GM21737 (cell line): Measurements from ENCODE around the gene IL36RN.
"Not testable (repeated sequence)": the region's sequence is repeated elsewhere in the genome, so short reads cannot be mapped to it uniquely, and the experiment has no call there.

Experiments
- ATAC-seq: cut with Tn5 transposase; IDR thresholded peaks from one replicate; pipeline ENCODE4 v1.9.1; 2021; ENCODE audit warnings: mild to moderate bottlenecking, moderate library complexity; ENCODE audit not compliant: unreplicated experiment

The IL36RN gene

DNA sequence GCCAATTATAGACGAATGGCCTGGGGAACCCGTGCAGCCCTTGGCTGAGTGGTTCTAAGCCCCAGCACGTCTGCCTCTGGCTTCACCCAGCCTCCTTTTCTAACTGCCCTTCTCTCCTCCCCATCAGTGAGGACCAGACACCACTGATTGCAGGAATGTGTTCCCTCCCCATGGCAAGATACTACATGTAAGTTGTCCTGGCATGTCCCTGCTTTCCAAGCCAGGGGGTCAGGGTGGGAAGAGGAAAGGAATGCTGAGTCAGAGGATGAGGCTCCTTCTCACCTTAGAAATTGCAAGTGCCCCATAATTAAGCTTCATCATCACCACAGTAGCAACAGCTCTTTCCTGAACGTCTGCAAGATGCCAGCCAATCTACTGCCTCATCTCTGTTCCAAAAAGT lies 13.6 kb downstream of the IL36RN start:
- ATAC-seq: no peak

DNA sequence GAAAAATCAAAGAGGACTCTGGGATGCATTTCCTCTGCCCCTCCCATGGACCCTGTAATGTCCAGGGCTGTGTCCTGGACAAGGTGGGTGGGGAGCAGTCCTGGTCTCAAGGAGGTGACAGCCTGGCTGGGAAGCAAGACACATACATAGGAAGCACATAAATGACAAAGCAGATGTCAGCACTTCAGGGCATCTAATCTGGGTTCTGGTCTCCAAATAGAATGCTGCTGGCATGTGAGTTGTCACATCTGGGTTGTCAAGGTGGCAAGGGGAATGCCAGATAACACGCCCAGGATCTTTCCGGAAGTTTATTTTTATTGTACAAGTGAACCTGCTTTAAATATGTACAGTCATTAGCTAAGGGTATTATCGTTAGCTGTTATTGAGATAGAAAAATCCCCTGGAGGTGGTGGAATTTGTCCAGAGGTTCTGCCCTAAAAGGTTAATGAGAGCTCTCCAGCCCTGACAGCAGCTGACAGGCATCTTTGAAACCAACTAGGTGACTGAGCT lies 14.4 kb downstream of the IL36RN start:
- ATAC-seq: no peak

DNA sequence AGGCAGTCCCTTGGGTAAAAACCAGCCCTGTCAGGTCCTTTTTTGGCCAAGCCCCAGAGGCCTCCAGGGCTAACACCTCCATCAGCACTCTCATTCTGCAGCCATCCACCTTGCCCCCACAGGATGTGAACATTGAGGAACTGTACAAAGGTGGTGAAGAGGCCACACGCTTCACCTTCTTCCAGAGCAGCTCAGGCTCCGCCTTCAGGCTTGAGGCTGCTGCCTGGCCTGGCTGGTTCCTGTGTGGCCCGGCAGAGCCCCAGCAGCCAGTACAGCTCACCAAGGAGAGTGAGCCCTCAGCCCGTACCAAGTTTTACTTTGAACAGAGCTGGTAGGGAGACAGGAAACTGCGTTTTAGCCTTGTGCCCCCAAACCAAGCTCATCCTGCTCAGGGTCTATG lies 16.0 kb downstream of the IL36RN start:
- ATAC-seq: no peak

DNA sequence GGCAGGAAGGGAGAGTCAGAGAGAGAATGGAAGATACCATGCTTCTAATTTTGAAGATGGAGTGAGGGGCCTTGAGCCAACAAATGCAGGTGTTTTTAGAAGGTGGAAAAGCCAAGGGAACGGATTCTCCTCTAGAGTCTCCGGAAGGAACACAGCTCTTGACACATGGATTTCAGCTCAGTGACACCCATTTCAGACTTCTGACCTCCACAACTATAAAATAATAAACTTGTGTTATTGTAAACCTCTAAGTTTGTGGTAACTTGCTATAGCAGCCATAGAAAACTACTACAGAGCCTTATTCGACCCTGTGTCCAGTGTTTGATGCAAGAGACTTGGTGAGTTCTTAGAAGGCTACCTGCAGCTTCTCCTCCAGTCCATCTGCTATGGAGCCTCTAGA lies 16.6 kb downstream of the IL36RN start:
- no peak for ATAC-seq

DNA sequence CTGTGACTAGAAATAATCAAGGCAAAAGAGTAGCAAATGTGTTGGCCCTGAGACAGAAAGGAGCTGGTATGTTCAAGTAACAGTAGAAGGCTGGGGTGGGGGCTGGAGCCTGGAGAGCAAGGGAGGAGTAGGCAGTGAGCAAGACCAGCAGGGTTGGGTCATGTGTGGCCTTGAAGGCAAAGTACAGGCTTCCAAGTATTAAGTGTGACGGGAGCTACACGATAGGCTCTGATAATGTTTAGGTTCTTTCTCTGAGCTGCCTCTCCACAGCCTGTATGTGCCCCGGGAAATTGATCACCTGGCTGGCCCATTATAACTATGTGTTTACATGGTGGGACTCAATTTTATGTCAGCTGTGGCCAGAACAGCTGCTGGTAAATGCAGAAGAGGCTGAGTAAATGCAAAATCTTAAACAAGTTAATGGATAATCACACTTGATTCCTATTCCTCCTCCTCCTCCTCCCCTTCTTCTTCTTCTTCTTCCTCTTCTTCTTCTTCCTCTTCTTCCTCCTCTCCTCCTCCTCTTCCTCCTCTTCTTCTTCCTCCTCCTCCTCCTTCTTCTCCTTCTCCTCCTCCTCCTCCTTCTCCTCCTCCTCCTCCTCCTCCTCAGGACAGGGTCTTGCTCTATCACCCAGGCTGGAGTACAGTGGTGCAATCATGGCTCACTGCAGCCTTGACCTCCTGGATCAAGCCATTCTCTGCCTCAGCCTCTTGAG lies 18.1 kb downstream of the IL36RN start:
- no peak for ATAC-seq

DNA sequence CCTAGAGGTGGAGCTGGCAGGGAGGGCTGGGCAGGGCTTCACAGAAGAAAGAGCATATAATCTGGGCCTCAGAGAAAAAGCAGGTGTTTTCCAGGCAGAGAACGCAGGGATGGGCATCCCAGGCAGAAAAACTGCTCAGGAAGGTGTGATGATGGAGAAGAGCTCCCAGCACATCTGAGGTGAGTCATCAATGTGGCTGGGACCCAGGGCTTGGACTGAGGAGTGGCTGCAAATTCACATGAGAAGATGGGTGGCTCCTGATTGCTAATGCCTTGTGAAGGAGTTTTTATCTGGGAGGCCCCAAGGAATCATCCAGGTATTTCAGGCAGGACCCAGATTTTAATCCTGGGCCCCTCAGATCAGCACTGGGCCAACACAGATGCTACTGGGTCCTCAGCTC lies 18.9 kb downstream of the IL36RN start:
- ATAC-seq: no peak

DNA sequence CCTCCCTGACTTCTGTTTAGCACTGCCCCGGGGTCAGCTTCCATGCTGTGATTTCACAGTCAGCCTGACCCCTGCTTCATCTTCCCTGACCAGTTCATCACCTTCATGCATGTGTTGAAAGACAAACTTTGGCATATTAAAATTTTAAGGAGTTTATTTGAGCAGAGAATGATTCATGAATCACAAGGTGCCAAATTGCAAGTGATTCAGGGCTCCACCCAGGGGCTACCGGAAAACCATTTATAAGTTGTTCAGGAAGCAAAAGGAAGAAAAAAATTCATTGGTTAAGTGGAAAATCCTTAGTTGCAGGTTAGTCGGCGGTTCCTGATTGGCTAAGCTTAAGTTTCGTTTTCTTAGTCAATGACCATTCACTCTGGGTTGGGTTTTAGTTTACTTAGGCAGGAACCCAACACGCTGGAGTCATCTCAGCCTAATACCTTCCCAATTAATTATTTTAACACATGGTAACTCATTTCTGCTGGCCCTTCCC lies 19.4 kb downstream of the IL36RN start:
- no peak for ATAC-seq

DNA sequence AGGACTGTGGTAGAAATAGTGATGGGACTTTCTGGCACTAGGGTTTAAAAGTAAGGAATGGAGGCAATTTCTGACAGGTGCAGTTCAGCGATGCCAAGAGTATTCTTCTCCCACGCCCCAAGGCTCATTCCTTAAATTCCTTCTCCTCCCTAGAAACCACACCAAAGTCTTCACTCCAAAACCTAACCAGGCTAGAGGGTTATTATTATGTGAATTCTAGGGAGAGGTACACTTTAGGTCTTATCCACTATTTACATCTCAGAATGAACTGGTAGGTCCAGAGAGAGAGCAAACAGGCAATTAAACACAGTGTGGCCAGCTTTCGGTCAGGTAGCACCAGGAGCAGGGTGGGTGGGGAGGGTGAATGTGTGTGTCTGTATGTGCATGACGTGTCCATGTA lies 20.1 kb downstream of the IL36RN start:
- ATAC-seq: no peak

DNA sequence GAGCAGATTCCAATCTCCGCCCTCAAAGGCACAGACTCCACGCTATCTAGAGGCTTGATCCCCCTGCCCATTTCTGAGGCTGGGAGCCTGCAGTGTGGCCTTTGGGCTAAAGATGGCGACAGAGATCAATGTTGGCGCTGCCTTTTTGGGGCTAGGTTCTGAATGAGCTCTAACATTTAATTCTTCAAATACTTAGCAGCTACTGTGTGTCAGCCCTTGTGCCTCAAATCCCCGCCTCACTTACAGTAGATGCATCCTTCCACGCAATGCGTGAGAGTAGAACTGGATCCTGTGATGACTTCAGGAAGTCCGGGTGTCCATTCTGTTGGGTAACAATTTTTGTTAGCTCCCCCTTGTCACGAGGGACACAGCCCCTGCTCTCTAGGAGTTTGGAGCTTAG lies 21.1 kb downstream of the IL36RN start:
- no peak for ATAC-seq

DNA sequence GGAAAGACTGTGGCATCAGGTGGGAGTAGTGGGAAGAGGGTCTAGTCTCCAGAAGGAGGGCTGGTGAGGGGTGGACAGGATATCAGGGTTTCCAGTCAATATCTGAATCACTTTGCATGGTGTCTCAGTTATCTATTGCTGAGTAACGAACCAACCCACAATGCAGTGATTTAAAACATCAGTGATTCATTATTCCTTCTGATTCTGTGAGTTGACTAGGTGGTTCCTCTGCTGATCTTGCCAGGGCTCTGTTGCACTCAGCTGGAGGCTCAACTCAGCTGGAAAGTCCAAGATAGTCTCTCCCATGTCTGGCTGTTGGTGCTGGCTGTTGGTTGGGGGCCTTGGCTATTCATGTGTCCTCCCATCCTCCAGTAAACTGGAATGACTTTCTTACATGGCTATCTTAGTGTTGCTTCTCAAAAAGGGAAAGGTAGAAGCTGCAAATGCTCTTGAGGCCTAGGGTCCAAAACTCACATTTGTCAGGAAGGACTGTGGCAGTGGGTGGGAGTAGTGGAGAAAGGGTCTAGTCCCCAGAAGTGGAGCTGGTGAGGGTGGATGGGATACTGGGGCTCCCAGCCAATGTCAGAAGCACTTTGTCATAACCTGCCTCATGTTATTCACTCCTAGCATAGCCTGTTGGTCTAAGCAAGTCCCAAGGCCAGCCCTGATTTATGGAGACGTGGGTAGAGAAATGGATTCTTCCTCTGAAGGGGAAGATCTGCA lies 22.7 kb downstream of the IL36RN start:
- no peak for ATAC-seq

DNA sequence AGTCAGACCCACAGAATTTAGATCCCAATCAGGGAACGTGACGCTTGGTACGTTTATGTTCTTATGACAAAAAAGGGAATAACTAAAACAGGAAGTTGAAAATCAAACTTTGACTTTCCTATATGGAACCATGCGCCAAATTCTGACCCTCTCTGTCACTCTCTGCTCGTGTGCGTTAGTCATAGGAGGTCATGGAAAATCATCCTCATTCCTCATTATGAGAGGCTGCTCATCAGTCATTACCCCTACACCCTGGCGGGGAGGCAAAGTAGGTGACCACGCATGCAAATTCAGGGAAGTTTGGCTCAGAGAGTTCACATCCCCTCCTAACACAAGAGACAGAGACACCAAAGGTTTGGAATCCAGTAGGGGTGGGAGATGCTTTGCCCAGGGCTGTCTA lies 24.3 kb downstream of the IL36RN start:
- no peak for ATAC-seq

DNA sequence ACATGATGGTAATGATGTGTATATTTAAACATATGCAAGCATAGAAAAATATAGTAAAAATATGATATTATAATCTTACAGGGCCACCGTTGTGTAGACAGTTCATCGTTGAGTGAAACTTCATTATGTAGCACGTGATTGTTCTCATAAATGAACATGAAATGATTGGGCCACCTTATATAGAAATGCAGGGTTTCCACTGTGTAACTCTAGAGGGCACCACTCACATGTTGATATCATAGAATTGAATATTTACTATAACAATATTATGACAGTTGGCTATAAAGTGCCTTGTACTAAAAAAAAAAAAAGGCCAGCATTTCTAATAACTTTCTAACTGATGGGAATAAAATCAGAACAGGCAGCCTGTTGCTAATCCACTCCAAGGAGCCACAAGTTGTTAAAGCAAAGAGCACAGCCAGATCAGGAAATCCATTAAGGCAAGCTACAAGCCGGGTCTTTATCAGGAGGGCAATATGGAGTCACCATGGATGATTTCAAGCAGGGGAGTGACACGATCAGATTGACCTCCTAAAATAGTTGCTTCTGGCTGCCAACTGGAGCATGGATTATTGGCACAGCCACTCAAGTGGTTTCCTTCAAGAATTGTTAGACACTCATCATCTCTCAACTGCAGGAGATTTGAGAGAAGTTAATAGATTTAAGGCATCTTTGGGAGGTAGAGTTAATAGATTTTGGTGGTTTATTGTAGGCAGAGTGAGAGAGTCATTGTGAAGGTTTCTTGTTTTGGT lies 25.4 kb downstream of the IL36RN start:
- ATAC-seq: no peak

DNA sequence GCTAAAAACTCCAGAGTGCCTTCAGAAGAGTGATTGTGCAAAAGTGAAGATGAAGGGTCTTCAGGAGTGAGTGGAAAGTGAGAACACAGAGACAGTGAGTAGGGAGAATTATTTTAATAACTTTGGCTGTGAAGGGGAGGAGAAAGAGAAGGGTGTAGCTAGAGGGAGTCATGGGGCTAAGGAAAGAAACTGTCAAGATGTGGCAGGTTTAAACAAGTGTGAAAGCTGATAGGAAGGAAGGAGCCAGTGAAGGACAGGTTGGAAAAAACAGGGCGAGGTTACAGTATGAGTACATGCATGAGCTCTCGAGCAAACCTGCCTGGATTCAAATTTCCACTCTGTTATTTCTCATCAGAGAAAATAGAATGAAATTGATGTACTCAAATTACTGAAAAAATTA lies 26.5 kb downstream of the IL36RN start:
- no peak for ATAC-seq

DNA sequence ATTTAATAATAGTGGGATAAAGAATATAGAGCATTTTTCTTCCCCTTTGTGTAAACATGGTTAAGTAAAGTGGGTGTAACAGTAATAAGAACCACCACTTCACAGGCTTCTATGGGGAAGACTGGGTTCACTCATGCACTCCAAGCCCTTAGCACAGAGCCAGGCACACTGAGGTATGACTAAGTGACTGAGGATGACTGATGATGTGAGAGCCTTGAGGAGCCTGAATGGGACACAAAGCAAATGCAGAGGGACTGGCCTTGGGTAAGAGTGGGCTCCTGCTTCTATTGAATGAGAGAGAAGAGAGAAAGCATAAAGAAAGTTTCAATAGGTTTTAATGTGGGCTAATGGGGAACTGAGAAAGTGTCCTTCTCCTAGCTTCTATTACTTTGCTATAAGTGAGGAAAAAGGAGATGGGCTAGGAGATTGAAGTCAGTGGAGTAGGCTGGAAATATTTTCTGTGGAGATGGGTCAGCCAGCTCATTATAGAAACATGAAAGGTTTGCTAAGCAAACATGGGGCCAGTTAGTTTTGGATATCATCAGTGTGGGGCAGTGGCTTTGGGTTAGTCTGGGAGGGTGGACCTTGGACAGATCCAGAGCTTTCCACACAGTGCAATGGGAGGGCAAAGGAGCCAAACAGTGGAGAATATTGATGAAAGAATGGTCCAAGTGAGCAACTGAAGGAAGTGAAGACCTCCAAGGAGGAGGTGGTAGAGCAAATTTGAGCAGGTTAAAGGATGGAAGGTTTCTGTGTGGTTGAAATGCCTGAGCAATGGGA lies 29.4 kb downstream of the IL36RN start:
- ATAC-seq: no peak

DNA sequence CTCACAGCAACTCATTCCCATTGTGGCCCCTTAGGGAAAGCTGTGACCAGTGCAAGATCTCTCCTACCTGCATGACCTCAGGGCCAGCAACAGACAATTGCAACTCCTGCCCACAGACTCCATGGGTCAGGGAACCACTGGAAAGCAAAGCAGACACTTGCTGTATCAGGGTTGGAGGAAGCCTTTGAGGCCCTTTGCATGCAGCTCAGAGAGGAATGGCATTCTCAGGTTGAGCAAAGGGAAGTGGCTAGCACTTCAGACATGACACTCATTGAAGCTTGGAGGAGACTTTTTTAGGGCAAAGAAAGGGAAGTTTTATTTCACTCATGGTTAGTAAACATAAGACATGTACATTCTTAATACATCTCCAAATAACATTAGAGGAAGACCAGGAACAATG lies 30.9 kb downstream of the IL36RN start:
- no peak for ATAC-seq

DNA sequence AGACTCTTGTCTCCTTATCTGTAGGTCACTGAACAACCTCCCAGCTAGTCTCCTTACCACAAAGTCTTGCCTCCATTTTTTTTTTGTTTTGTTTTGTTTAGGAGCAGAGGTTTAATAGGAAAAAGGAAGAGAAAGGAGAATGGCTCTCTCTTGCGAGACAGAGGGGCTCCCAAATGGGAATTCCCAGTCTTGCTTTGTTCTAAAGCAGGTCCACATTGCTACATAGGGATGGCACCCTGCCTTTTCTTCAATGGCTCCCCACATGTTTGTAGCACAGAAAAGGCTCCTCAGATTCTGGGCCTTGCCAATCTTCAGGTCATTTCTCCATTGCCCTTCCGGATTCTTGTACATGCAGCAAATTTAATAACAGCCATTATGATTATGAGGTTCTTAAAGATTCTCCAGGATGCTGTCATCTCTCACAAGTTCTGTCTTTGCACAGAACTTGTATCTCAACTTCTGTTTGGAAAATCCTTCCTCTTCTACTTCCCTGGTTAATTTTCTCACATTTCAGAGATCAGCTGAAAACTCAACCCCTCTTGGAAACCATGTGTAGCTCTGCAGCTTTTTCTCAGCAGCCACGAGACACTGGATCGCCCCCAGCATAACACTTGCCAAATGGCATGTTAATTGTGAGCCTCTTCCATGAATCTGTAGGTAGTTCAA lies 32.4 kb downstream of the IL36RN start:
- ATAC-seq: no peak

DNA sequence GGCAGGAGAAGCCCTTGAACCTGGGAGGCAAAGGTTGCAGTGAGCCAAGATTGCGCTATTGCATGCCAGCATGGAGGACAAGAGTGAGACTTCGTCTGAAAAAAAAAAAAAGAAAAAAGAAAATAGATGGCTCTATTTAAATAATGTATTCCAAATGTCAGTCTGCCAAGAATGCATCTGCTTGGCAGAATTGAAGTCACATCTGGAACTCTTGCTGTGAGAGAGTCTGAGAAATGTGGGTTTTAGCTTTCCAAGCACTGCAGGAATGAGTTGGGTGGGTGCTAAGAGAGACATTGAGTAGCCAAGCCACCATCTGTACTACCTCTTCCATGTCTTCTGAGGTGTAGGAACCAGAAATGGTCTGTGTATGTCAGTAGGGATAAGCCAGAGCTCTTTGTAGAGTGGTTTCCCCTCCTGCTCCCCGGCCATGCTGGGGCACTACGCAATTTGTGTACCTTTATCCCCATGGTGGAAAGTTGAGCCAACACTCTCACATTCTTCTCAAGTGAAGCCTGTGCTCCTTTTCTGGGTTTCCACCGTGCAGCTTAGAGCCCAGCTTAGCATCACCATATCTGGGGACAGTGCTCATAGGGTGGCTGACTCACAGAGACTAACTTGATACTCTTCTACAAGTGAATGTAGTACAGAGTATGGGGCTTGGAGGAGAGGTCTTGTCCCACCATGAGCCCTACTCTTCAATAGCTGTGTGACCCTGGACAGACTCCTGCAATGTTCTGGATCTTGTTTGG lies 34.0 kb downstream of the IL36RN start:
- ATAC-seq: no peak

DNA sequence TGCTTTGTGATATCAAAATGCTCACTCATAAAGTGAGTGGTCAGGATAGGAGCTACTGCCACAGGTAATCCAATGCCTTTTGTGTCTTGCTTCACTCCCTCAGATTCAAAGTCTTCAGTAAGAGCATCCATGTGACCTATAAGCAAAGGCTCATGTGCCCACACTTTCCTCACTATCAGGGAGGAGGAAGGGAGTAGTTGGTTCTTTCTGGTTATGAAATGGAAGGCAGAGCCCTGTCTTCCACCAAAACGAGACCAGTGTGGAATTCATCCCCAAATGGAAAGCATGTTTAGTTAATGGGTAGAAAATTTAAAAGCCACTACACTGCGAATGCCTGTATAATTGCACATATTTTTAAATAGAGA lies 34.6 kb downstream of the IL36RN start:
- ATAC-seq: no peak

DNA sequence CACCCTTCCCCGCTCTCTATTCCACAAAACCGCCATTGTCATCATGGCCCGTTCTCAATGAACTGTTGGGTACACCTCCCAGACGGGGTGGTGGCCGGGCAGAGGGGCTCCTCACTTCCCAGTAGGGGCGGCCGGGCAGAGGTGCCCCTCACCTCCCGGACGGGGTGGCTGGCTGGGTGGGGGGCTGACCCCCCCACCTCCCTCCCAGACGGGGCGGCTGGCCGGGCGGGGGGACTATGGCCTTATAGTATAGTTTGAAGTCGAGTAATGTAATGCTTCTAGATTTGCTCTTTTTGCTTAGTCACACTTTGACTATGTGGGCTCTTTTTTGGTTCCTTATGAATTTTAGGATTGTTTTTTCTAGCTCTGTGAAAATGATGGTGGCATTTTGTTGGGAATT lies 37.3 kb downstream of the IL36RN start:
- not testable (repeated sequence) for ATAC-seq
